HG03064 (cell line): ENCODE results near the gene YDJC.
"Not testable (repeated sequence)": the region's sequence is repeated elsewhere in the genome, so short reads cannot be mapped to it uniquely, and the experiment has no call there.

Experiments
- ATAC-seq: cut with Tn5 transposase; IDR thresholded peaks from one replicate; pipeline ENCODE4 v1.9.1; 2021; ENCODE audit warnings: low read depth; ENCODE audit not compliant: unreplicated experiment

The YDJC gene

GRCh38 chr22:21582801-21583740 is 46.8 kb downstream of the YDJC start:
- no peak for ATAC-seq

GRCh38 chr22:21581009-21581713 is 48.7 kb downstream of the YDJC start:
- ATAC-seq: not testable (repeated sequence)

GRCh38 chr22:21580623-21581007 is 49.2 kb downstream of the YDJC start:
- not testable (repeated sequence) for ATAC-seq

- no peak for ATAC-seq
Observed at GRCh38 chr22:21579474-21579851, 50.4 kb downstream of the YDJC start.
